Lower lobe of right lung (tissue), 2 donors: ENCODE measurements around the gene GET4. TPM values are rescaled to one million over a fixed set of nuclear protein-coding genes. Genes with fewer than 3 reads are reported as not detected.

ENCODE experiments used
- ATAC-seq, 2 donors: fragments of 200-7000 bp; cut with Tn5 transposase; one replicate each; pipeline ENCODE4 v1.9.1; 2020 to 2022; ENCODE audit warnings: mild to moderate bottlenecking in 2 of 2, moderate library complexity in 2 of 2
- DNase-seq: peaks from one replicate; pipeline ENCODE4 v3.0.0-alpha.2; 2020
- H3K27ac ChIP-seq: fragments of 200-600 bp; one replicate; pipeline ENCODE4 v1.8.0; 2022
- H3K27me3 ChIP-seq: fragments of 200-600 bp; one replicate; pipeline ENCODE4 v1.8.0; 2022; ENCODE audit warnings: low read depth
- H3K36me3 ChIP-seq: fragments of 200-600 bp; one replicate; pipeline ENCODE4 v1.8.0; 2022; ENCODE audit warnings: mild to moderate bottlenecking
- H3K4me1 ChIP-seq: fragments of 200-600 bp; one replicate; pipeline ENCODE4 v1.8.0; 2022
- H3K4me3 ChIP-seq: fragments of 200-600 bp; one replicate; pipeline ENCODE4 v1.8.0; 2022; ENCODE audit warnings: mild to moderate bottlenecking
- H3K9me3 ChIP-seq: fragments of 200-600 bp; one replicate; pipeline ENCODE4 v1.8.0; 2022
- CTCF ChIP-seq: fragments of 200-600 bp; IDR thresholded peaks from one replicate; pipeline ENCODE4 v1.8.0; 2022; ENCODE audit warnings: antibody characterized with exemption, mild to moderate bottlenecking
- intact Hi-C: fragments of 100-400 bp; cut with DNase I; formaldehyde crosslinking; loops from one replicate; pipeline ENCODE4 v1.11.0; 2022
- total RNA-seq: library from RNA; stranded (reverse); fragmentation: NEBNext Ultra II Directional; extraction: Animal tissue kit (Norgen Biotek cat#: 25700); gene quantifications from one replicate; pipeline ENCODE4 v1.2.1, GENCODE V29; 2021
- donor health status: DM: no; HTN: yes; CAD: no; lungs with severe emphysema.

GET4 gene
- total RNA-seq, 1 donor from 2014 or later: 31.7 TPM

GRCh38 chr7:853366-854117 is 22.8 kb upstream of the GET4 start:
- Histone ChIP-seq H3K27ac (no peak overlapping the region), H3K9me3 (no peaks in the 10 kb centered on the region), H3K4me3 (no peak overlapping the region), H3K4me1 (no peaks in the 10 kb centered on the region), H3K36me3 (peaks cover 100% of the 10 kb centered on the region), H3K27me3 (no peaks in the 10 kb centered on the region)
- no peak for TF ChIP-seq CTCF
- DNase-seq: no peak
- no peak for ATAC-seq
- intact Hi-C loops: no loop called here

GRCh38 chr7:854118-854775 is 22.1 kb upstream of the GET4 start:
- Histone ChIP-seq H3K27ac (no peak overlapping the region), H3K27me3 (no peaks in the 10 kb centered on the region), H3K36me3 (peaks cover 100% of the 10 kb centered on the region), H3K4me3 (no peak overlapping the region), H3K9me3 (no peaks in the 10 kb centered on the region), H3K4me1 (no peaks in the 10 kb centered on the region)
- intact Hi-C loops: no loop called here
- ATAC-seq (no peak), DNase-seq (no peak)
- TF ChIP-seq CTCF: no peak

GRCh38 chr7:855686-856369 is 20.5 kb upstream of the GET4 start:
- no peak for TF ChIP-seq CTCF
- H3K27me3 ChIP-seq: no peaks in the 10 kb centered on the region
- DNase-seq (no peak), ATAC-seq (peak in 1 of 2 donors; percentile 26)
- intact Hi-C loops: no loop called here
- peaks cover 100% of the 10 kb centered on the region for H3K36me3 ChIP-seq
- H3K27ac ChIP-seq: no peak overlapping the region
- no peak overlapping the region for H3K4me3 ChIP-seq
- no peaks in the 10 kb centered on the region for H3K4me1 ChIP-seq
- no peaks in the 10 kb centered on the region for H3K9me3 ChIP-seq

- Histone ChIP-seq H3K4me3 (no peak overlapping the region), H3K4me1 (no peaks in the 10 kb centered on the region), H3K27me3 (no peaks in the 10 kb centered on the region), H3K27ac (no peak overlapping the region), H3K36me3 (peaks cover 100% of the 10 kb centered on the region), H3K9me3 (no peaks in the 10 kb centered on the region)
- ATAC-seq (no peak), DNase-seq (no peak)
- intact Hi-C loops: no loop called here
- no peak for TF ChIP-seq CTCF
Measured at GRCh38 chr7:856444-857095, 19.8 kb upstream of the GET4 start.

- no peak overlapping the region for H3K27ac ChIP-seq
- TF ChIP-seq CTCF: no peak
- no peaks in the 10 kb centered on the region for H3K9me3 ChIP-seq
- DNase-seq: no peak
- ATAC-seq: no peak
- intact Hi-C loops: no loop called here
- no peaks in the 10 kb centered on the region for H3K4me1 ChIP-seq
- H3K27me3 ChIP-seq: no peaks in the 10 kb centered on the region
- no peak overlapping the region for H3K4me3 ChIP-seq
- H3K36me3 ChIP-seq: peaks cover 100% of the 10 kb centered on the region
Measured at GRCh38 chr7:857661-858060, 18.7 kb upstream of the GET4 start.
